Astrocyte of the cerebellum (primary cell): ENCODE results near the gene MAN2A2.
A peak's percentile ranks its signal among the peaks of the same experiment; 100 is the strongest.

Source experiments
- DNase-seq: peaks from one replicate; pipeline ENCODE4 v3.0.0-alpha.2; 2011; ENCODE audit warnings: low read depth
- H3K4me3 ChIP-seq: 2 replicates; pipeline ENCODE4 v1.5.1; 2011; ENCODE audit warnings: mild to moderate bottlenecking, low read depth, low read length, moderate library complexity
- CTCF ChIP-seq: IDR thresholded peaks from 2 replicates; pipeline ENCODE4 v1.5.1; 2012; ENCODE audit warnings: low read length, low read depth, moderate library complexity, mild to moderate bottlenecking; ENCODE audit errors: missing control alignments
- in situ Hi-C: cut with HindIII; loops from 2 replicates; pipeline ENCODE4 v1.10.0; 2017; ENCODE audit warnings: low sequenced_read_pairs

Gene MAN2A2

GRCh38 chr15:90879730-90880366, 23.3 kb upstream of the MAN2A2 start:
- no peak overlapping the region for H3K4me3 ChIP-seq
- no peak for TF ChIP-seq CTCF
- DNase-seq, result no peak
- in situ Hi-C loops, result no loop called here

GRCh38 chr15:90880381-90881145, 22.5 kb upstream of the MAN2A2 start:
- no peak for TF ChIP-seq CTCF
- H3K4me3 ChIP-seq, result no peak overlapping the region
- DNase-seq, result no peak
- in situ Hi-C loops, result no loop called here

DNA sequence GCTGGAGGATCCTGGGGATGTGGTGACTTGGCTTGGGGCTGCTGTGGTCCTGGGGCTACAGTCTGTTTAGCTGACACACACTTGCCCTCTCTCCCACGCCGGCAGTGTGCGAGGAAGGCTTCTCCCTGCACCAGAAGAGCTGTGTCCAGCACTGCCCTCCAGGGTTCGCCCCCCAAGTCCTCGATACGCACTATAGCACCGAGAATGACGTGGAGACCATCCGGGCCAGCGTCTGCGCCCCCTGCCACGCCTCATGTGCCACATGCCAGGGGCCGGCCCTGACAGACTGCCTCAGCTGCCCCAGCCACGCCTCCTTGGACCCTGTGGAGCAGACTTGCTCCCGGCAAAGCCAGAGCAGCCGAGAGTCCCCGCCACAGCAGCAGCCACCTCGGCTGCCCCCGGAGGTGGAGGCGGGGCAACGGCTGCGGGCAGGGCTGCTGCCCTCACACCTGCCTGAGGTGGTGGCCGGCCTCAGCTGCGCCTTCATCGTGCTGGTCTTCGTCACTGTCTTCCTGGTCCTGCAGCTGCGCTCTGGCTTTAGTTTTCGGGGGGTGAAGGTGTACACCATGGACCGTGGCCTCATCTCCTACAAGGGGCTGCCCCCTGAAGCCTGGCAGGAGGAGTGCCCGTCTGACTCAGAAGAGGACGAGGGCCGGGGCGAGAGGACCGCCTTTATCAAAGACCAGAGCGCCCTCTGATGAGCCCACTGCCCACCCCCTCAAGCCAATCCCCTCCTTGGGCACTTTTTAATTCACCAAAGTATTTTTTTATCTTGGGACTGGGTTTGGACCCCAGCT, 21.7 kb upstream of the MAN2A2 start:
- in situ Hi-C loops, result no loop called here
- TF ChIP-seq CTCF, result no peak

DNA sequence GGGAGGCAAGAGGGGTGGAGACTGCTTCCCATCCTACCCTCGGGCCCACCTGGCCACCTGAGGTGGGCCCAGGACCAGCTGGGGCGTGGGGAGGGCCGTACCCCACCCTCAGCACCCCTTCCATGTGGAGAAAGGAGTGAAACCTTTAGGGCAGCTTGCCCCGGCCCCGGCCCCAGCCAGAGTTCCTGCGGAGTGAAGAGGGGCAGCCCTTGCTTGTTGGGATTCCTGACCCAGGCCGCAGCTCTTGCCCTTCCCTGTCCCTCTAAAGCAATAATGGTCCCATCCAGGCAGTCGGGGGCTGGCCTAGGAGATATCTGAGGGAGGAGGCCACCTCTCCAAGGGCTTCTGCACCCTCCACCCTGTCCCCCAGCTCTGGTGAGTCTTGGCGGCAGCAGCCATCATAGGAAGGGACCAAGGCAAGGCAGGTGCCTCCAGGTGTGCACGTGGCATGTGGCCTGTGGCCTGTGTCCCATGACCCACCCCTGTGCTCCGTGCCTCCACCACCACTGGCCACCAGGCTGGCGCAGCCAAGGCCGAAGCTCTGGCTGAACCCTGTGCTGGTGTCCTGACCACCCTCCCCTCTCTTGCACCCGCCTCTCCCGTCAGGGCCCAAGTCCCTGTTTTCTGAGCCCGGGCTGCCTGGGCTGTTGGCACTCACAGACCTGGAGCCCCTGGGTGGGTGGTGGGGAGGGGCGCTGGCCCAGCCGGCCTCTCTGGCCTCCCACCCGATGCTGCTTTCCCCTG, 21.0 kb upstream of the MAN2A2 start:
- in situ Hi-C loops, result no loop called here
- no peak overlapping the region for H3K4me3 ChIP-seq
- TF ChIP-seq CTCF, result no peak
- DNase-seq, result no peak

More for the DNA sequence above, 21.7 kb upstream of the MAN2A2 start:
- no peak for DNase-seq
- H3K4me3 ChIP-seq, result no peak overlapping the region

GRCh38 chr15:90882781-90883525, 20.1 kb upstream of the MAN2A2 start:
- no peak for DNase-seq
- no peak overlapping the region for H3K4me3 ChIP-seq
- TF ChIP-seq CTCF, result no peak
- in situ Hi-C loops, result no loop called here

DNA sequence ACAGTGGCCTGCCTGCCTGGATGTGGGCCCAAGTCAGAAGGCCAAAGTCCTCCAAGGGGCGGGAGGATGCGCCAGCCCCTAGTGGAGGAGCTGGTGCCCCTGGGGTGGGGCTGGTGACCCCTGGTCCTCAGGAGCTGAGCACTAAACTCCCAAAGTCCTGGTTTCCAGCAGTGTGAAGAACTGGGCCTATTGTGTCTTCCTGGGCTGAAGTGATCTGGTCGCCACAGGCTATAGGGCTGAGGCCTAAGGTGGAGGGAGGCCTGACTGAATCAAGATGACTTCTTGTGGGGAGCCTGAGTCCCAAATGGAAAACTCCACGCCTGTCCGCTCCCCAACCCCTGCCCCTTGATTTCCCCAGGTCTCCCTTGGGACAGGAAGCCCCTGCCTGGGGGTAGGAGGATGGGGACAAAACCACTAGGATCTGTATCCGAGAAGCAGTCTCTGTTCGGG, 19.6 kb upstream of the MAN2A2 start:
- no peak for TF ChIP-seq CTCF
- in situ Hi-C loops, result no loop called here
- peak overlapping the region; percentile 41 for H3K4me3 ChIP-seq

More for the DNA sequence above, 19.6 kb upstream of the MAN2A2 start:
- DNase-seq, result no peak
